ENCODE results near the gene DTNB.

Gene DTNB

DNA sequence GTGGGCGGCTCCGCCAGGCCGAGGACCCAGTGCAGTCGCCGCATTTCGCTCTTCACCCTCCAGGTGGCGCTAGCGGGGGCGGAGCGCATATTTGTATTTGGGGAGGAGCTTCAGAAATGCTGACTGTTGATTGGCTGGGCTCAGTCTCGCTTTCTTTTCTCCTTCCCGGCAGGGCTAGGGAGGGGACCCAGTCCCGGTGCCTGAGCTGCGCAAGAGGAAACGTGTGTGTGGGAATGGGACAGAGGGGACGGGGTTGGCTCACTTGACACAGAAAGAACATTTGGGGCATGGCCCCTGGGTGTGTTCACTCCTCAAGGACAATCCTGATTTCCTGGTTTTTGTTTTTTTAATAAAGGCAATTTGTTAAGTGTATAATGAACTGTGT is 311.3 kb downstream of the DTNB start:
- DNase-seq, result peak; percentile 90

DNA sequence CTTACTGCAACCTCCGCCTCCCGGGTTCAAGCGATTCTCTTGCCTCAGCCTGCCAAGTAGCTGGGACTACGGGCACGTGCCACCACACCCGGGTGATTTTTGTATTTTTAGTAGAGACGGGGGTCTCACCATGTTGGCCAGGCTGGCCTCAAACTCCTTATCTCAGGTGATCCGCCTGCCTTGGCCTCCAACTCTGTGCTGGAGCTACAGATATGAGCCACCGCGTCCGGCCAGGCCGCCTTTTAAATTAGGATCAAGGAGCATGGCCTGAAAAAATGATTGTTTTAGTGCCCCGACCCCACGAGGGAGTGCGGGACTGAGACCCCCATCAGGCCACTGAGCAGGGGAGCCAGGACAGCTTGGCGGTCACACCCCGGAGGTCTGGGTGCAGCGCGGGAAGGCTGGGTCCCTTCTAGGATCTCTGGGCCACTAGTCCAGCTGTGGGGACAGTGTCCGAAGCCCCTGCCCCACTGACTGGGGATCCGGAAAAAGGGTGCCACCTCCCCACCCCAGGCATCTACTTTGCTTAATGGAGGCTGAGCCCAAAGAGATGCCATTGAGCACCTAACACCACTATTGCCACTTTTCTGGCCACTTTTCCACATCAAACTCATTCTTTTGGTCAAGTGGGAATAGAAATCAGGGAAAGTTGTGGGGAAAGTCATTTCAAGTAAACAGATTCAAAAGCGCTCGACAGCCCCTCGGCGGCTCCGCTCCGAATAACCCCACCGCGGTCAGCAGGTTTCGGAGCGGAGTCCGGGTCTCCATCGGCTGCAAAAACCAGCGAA is 311.9 kb downstream of the DTNB start:
- DNase-seq, result no peak

DNA sequence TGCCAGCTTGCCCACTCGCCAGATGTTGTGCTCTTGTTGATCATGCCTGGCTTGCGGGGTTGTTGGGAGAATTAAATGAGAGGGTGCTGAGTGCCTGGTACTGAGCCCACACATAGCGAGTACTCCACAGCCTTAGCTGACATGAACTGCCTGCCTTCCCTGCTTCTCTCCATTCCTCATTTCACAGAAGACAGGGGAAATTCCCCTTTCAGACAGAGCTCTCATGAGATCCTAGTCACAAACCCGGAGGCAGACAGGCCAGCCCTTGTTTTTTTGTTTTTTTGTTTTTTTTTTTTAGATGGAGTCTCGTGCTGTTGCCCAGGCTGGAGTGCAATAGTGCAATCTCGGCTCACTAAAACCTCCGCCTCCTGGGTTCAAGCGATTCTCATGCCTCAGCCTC is 314.5 kb downstream of the DTNB start:
- no peak for DNase-seq

DNA sequence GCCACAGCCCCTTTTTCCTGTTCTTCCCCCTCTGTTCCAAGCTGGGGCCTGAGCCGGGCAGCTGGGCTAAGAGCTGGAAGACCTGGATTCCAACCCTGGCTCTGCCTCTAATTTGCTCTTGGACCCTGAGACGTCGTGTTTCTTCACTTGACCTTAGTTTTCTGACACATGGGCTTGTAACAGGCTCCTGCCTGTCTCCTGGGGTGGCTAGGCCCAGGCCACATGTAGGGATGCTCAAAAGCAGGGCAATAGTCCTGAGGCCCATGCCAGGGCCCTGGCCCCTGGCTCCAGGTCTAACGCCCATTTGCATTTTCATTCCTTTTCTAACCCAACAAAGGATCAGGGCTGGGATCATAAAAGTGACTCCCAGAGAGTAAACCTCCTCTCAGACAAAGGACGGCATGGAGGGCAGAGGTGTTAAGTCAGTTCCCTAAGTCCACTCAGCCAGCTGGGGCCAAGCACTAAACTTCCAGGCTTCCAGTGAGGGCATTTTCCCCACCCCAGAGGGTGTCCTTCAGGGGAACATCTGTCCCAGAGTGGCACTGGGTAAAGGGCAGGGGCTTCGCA is 315.0 kb downstream of the DTNB start:
- DNase-seq, result no peak

GRCh38 chr2:25356088-25356487 is 317.3 kb downstream of the DTNB start:
- no peak for DNase-seq

GRCh38 chr2:25355270-25355669 is 318.1 kb downstream of the DTNB start:
- no peak for DNase-seq

DNA sequence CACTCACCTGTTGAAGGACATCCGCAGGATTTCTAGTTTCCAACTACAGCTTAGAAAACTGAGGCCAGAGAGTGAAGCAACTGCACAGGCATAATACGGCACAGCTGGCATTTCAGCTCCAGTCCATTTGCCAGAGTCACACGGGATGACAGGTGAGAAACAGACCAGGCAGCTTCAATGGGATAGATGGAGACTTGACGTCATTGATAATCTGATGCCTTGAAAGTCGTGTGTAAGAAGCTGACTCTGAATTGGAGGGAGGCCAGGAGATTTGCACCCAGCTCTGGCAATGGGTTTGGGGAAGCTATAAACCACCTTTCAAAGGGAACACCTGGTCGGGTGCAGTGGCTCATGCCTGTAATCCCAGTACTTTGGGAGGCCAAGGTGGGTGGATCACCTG is 319.3 kb downstream of the DTNB start:
- DNase-seq, result no peak

DNA sequence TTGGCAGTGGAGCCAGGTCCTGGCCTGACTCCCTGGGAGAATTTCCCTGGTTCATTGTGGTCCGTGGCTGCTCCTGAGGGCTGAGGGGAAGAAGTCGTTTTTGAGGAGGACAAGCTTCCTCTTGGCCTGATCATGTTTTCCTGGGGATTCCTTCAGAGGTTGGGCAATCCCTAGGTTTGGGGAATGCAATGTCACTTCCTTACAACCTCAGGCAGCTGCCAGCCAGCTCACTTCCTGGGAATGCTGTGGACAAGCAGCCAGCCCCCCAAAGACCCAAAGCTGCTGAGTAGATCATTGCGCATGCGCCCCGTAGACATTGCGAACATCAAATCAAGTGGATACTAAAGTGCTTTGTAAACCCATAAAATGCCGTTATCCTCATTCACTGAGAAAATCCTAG is 324.0 kb downstream of the DTNB start:
- no peak for DNase-seq

- DNase-seq, result no peak
Measured at GRCh38 chr2:25347846-25348245, 325.5 kb downstream of the DTNB start.

- DNase-seq, result no peak
Measured at GRCh38 chr2:25347205-25347815, 326.1 kb downstream of the DTNB start.

- DNase-seq, result no peak
Measured at GRCh38 chr2:25343187-25343825, 330.1 kb downstream of the DTNB start.

DNA sequence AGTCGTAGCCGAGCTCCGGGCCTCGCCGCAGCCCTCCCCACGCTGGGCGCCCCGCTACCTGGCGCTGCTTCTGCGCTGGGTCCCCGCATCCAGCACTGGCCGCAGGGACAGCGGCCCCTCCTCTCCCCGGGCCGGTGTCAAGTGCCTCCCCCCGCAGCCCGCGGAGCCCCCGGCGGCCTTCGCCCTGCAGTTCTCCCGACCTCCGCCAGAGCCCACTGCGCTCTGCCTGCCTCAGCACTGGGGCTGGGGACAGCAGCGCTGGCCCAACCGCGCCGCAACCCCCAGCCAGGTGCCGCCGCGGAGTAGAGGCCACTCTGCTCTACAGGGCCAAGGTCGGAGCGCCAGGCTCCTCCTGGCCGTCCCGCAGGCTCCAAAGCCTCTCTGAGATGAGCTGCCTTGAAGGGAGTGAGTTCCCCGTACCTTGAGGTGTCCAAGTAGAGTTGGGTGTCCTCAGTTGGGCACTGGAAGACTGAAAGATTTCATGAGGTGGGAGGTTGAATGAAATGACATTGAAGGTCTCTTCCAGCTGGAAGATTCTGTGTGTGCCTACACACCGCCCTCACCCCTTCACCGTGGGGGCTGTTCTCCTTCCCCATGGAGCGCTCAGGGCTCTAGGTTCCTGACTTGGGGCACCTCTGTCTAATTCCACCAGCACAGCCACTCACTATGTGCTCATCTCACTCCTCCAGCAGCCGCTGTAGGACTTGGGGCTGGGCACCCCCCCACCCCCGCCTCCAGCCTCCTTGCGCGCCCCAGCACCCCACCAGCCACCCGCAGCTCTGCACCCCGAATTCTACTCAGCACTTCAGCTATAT is 330.8 kb downstream of the DTNB start:
- DNase-seq, result peak; percentile 35

- peak; percentile 37 for DNase-seq
Measured at GRCh38 chr2:25341753-25342371, 331.5 kb downstream of the DTNB start, which contains the start of gene DNMT3A. Gene DNMT3A, minus strand, starts transcription at chr2:25341925. Its CDS starts 27,941 bp downstream, at chr2:25313984.

DNA sequence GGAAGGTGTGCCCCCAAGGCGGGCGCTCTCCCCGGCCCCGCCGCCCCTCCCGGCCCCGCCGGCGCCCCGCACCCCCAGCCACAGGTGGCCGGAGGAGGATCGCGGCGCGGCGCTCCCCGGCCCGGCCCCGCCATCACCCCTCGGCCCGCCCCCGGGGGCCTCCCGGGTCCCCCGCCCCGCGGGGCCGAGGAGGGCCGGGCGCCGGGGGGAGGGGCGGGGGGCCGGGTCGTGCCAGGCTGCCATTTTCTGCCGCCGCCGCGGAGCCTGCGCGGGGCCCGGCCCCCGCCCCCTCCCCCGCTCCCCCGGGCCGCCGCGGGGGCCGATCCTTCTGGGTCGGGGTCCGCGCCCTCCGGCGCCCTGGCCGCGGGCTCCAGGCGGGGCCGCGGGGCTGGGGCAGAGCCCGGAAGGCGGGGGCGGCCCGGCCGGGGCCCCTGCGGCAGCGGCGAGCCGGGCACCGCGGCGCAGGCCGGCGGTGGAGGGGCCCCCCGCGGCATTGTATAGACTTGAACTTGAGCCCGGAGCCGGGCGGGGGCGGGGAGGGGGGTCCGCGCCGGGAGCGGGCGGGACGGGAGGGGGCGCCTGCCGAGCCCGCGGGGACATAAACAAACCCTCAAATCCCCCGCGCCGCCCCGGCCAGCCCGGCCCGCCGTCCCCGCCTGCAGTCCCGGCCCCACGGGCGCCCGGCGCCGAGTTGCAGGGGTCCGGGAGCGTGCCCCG is 332.2 kb downstream of the DTNB start:
- no peak for DNase-seq

DNA sequence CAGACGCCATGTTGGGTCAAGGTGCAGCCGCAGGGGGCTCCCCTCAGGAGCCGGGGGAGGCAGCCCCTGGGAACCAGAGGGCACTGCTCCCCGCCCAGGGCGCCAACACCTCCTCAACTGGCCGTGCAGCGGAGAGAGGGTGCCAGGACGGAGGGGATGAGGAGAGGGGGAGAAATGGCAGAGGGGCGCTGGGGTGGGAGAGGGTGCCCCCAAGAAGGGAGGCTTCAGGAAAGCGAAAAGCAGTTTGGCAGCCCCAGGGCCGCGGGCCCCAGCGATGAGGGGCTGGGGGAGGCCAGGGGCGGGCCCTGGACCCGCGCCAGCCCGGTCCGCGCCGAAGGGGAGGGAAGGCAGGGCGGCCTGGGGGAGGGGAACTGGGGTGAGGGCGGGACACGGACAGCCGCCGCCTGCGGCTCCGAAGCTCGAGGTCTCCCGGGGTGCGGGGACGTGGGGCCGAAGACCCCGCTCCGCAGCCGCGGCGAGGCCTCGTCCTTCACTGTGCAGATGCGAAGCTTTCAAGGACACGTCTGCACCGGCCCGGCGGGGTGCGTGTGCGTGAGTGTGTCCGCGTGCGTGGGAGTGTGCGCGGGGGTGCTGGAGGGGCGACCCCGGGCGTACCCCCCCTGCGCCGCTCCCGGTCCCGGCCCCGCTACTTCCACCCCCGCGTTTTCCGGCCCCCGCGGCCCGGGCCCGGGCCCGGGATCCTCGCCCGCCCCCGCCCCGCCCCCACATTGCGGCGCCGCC is 333.0 kb downstream of the DTNB start:
- DNase-seq, result no peak

DNA sequence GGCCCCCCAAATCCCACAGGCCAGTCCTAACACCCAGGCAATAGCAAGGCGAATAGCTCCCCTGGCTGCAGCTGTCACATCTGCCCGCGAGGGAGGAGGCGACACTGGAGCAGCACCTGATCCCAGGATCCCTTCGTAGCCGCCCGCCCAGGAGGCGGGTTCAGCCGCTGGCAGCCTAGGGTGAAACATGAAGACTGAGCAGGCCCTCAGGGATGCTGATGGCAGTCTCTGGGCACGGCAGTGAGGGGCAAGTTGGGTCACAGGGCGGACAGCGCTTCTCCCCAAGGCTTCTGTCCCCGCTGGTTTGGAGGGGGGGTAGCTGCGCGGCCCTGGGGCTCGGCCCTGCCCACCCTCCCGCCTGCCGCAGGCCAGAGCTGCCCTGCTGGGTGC is 333.6 kb downstream of the DTNB start:
- DNase-seq, result peak; percentile 21

DNA sequence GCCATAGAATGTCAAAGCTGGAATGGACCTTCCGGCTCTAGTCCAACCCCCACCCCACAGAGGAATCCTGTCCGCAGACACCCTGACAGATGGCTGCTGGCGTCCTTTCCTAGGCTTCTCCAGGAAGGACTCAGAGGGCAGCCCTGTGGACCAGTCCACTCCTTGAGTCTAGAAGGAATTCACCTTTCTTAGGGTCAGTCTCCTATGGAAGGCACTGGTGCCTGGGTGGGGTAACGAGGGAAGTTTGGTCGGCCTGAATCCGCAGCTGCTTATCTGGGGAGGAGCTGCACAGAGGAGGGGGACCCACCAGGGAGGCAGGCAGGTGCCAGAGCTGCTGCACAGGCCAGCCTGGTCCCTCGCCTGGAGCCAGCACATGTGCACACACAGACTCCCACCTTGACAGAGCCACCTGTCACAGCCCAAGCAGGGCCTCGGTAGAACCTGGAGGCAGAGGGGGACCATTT is 334.1 kb downstream of the DTNB start:
- DNase-seq, result no peak

DNA sequence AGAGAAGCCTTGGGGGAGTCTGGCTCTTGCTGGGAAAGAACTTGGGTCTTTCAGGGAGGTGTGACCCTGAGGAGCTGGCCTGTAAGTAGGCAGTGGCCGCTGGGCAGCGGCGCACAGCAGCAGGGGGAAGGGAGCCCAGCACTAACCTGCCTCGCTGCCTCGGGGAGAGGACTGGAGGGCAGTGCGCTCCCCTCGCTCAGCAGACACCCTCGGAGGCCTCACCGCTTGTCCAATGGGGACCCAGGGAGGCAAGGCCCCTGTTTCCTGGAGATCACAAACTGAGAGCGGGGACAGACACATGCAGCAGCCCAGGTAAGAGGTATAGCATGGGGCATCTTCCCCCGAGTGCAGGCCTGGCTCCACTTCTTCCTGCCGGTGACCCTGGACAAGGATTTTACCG is 335.0 kb downstream of the DTNB start:
- DNase-seq, result no peak

GRCh38 chr2:25337891-25338290 is 335.5 kb downstream of the DTNB start:
- no peak for DNase-seq

DNA sequence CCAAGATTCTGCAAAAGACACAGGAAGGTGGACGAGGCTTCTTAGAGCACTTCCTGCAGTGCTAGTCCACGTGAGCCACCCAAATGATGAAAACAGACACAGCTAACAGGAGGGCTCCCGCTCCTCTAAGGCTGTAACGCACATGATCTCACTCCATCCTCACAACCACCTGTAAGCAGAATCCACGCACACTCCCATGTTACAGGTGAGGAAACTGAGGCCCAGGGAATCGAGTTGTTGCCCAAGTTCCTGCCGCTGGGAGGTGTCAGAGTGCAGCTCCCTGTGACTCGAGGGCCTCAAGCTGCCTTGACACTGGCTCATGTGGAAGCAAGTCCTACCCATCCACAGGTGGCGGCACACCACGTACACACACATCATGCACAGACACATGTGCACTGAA is 336.1 kb downstream of the DTNB start:
- no peak for DNase-seq

GRCh38 chr2:25336383-25336841 is 337.0 kb downstream of the DTNB start:
- no peak for DNase-seq

Measured in NCI-H1694 (cell line).